NCI-H1105 treated with DMSO at 0.1 percent for 48 hours (cell line): ENCODE measurements around the gene RSPH9.

Experiments used
- DNase-seq: peaks from one replicate; lab custom pipeline; 2025; lab: John Stamatoyannopoulos, UW

RSPH9 gene

DNA sequence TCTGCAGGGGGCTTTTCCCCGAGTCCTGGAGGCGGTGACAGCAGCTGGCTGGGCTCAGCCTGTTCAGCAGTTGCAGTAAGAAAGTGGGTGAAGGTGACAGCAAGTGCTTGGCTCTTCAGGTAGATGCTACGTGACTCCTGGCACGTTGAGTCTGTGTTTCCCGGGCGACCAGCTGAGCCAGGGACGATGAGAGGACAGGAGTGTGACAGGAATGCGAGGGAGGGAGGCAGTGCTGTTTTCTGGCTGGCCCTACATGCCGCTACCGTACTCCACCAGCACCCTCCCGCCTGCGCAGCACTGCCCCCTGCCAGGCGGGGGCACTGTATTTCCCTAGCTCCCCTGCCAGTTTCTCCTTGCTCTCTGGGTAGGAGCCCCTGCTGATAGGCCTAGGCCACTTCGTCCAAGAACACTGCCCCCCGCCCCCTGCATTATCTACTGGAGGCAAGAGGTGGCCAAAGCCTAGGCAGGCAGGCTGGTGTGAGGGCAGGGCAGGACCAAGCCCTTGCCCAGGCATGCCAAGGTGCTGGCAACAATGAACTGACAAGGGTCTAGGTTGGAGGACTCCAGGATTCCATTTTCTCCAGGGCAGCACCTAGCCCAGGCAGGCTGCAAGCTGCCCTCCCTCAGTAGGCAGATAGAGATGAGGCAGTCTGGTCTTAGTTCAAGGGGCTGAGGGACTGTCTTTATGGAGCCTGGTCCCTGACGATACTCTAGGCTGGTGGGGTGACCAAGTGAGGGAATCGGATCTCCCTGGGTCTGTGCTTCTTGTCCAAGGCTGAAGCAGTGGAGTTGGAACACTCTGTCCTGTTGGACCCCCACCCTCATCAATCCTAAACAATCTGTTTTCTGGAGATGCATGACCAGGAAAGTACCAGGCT, 23.6 kb downstream of the RSPH9 start:
- DNase-seq = peak; percentile 68

- DNase-seq = no peak
These were observed 24.4 kb downstream of the RSPH9 start for GRCh38 chr6:43669050-43669921.

DNA sequence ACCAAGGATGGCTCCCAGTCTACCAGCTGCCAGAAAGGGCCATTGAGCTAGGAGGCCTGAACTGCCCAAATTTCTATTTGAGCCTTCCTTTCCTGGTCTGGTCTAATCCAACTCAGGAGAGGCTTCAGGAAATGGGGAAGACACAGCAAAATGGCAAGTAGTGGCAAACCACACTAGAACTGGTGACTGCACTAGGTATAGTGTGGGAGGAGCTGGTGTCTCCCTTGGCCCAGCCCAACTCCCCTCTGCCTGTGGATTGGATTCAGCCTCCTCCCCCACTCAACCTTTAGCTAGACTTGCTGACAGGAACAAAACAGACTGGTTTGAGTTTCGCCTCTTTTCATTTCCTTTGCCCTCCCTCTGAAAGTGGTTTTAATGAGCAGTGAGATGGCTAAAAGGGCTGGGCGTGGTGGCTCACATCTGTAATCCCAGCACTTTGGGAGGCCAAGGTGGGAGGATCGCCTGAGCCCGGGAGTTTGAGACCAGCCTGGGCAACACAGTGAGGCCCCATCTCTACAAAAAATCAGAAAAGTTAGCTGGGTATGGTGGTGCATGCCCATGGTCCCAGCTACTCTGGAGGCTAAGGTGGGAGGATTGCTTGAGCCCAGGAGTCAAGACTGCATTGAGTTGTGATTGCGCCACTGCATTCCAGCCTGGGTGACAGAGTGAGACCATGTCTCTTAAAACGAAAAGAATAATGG, 25.2 kb downstream of the RSPH9 start:
- no peak for DNase-seq

DNA sequence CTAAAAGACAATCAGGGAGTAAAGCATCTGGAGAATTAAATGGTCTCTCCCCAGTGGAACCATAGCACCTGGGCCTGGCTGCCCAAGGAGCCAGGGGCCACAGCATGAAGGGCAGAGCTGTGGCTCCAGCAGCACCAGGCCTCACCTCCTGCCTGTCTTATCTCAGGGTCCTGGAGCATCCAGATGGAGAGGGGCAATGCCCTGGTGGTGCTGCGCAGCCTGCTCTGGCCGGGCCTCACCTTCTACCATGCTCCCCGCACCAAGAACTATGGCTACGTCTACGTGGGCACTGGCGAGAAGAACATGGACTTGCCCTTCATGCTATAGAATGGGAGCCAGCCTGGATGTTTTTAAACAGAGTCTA, 25.8 kb downstream of the RSPH9 start:
- DNase-seq = no peak

DNA sequence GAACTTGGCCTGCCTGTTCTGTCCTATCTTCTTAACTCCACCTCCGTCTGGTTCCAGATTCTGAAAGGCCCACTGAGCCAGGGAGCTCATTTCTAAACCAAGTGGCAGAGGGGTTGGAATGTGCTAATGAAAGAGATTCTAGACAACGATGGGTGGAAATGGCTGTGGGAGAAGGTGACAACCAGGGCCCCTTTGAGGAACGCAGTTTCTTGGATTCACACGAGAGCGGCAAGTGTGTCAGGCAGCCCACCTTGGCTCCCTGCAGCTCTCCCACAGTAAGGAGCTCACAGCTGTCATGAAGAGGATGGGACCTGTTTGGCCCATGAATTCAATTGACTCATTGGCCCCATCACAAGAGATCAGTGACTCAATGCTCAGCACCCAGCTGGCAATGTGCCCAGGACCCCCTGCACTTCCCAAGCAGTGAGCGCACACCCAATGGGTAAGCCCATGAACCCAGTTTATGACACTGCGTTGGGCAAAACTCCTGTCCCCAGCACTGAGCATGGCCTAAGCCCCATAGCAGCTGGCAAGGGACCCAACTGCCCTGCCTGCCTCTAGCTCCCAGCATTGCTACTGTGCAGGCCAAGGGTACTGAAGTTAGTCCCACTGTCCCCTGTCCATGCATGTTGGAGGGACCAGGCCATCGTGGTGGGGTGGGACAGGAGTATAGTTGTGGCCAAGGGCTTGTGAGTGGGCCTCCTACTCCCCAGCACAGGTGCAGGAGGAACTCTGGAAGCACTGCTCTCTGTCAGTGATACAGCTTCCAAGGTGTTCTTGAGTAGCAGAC, 26.4 kb downstream of the RSPH9 start:
- no peak for DNase-seq

DNA sequence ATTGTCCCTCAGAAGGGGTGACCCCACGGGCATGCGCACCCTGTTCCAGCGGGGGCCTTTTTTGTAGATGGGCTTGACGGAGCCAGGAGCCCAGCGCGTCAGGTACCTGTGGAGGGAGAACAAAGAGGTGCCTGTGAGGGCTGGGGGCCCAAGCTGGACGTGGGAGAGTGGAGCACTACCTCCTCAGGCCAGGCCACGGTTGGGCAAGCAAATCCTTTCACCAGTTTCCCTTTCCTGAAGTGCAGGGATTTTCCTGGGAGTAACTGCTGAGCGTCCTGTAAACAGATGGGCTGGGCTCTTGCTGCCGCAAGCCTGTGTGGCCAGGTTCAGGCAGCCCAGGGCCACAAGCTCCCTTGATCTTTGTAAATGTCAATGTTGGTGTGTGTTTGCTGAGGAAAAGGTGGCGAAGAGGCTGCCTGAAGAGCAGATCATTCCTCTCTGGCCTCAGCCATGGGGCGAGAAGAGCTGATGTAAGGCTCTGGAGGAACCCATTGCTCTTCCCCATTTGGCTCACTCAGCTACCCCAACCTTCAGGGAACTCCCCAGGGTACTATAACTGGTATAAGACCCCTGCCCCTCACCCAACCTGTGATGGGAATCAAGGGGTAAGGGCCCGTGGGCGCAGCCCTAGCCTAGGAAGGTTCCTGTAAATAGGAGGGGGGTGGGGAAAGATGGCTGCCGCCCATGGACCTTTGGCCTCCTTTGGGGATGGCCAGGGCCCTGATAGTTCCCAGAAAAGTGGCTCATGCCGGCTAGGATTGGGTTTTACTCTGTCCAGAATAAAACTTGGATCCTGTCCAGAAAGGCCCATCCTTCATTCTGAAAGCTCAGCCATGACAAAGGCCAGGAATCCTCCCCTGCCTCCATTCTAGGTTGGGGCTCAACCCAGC, 27.2 kb downstream of the RSPH9 start:
- DNase-seq = no peak

DNA sequence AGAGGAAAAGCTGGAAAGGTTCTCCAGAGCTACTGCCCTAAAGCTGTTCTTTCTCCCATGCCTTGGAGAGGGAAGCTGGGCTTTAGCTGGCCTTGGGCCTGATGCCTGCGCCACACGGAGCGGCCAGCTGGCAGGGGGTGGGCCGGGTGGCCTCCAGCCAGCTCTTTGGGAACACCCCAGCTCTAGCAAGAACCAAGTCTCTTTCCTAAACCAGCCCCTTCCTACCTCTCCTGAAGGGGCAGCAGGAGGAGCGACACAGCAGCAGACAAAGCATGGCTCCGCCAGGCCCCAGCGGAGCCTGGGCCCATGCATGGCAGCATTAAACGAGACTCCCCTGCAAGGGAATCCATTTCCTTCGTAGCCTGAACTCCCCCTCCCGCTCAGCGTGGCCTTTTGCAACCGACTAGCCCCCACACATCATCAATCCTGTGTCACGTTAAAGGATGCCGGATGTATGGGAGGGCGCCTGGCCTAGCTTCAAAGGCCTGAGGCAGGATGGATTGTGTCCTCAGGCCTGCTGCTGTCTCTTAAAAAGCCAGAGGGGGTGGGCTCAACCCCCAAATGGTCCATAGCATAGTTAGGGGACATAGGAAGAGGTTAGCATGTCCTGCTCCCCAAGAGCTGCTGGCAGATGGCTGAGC, 28.7 kb downstream of the RSPH9 start:
- no peak for DNase-seq

DNA sequence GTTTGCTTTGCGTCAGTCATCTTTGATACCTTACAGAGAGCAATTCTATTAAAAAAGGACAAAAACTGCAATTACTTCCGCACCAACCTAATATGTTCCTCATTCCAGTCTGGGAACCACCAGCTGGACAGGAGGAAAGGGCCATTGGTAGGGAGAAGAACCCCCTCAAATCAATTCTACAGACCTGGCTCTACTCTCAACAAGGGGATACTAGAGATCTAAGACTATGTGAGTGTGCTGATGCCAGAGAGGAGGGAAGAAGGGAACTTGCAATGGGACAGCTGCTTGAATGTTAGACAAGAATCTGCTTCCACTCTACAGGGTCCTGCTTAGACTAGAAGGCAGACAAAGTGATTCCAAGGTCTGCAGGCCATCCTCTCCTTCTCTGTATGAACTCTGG, 29.5 kb downstream of the RSPH9 start:
- DNase-seq = no peak

GRCh38 chr6:43674921-43675320, 30.1 kb downstream of the RSPH9 start:
- DNase-seq = no peak

DNA sequence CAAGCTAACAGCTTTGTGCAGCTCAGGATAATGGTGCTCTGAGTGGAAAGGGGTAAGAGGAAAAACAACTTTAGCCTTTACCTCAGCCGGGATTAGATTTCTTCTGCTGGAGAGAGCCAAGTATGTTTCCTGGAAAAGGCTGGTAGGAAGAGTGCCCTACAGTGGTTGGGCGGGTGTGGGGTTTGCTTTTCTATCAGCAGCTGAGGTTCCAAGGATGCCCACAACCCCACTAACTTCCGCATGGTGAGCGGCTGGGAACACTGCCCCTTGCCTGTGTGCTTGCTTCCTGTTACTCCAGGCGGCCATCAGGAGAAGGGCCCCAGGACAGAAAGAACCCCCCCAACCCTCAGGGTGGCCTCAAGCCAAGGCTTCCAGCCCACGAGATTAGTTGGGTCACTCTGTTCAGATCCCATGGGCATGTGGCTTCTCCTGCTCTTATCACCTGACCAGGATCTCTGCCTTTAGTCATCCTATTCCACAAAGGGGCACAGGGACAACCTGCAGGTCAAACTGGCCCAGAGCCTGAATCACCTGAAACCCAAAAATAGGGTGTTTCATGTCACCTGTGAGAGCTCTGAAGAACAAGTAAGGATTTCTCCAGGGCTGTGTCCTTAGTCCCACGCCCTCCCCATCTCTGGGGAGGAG, 32.2 kb downstream of the RSPH9 start:
- no peak for DNase-seq

GRCh38 chr6:43677759-43678158, 32.9 kb downstream of the RSPH9 start:
- DNase-seq = no peak

- DNase-seq = no peak
These were observed 33.5 kb downstream of the RSPH9 start for GRCh38 chr6:43678341-43678740.

DNA sequence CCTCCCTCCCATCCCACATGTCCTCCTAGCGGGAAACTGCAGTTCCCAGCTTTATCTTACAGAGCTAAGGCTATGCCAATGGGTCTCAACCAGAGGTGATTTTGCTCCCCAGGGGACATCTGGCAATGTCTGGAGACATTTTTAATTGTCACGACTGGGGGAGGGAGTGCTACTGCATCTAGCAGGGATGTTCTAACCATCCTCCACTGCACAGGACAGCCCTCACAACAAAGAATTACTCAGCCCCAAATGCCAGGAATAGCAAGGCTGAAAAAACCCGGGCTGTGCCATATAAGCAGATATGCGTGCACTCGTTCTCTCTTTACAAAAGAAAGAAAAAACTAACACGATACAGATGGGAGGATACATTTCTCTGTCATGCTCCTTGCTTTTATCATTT, 34.2 kb downstream of the RSPH9 start:
- DNase-seq = no peak

GRCh38 chr6:43680308-43681200, 35.7 kb downstream of the RSPH9 start:
- DNase-seq = no peak

GRCh38 chr6:43681303-43681702, 36.5 kb downstream of the RSPH9 start:
- no peak for DNase-seq

DNA sequence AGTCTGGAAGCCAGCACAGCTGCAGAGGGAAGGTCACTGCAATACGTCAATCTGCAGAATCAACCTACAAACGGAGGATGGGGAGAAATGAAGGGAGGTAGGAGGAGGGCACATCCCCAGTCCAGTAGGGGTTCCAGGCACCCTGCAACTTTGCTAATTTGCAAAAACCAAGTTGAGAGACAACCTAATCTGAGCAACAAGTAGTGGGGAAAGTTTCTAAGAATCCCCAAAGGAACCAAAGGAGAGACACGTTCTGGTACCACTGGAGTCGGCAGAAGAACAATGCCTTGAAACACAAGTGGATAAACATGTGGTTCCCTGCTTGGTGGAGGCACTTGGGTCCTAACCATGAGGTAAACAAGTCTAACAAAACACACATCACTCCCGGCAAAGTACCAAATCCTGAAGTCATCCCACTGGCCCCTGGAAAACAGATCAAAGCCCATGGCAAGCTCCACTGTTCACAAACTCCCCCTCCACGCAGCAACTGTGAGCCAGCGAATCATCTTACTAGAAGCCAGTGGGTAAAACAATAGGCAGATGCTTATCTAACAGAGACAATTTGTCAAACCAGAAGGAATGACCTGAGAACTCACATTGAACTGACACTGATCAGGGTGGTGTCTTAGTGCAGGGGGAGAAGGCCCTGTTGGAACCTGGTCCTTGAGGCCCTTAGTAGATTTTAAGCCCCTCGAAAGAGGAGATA, 38.0 kb downstream of the RSPH9 start:
- no peak for DNase-seq

DNA sequence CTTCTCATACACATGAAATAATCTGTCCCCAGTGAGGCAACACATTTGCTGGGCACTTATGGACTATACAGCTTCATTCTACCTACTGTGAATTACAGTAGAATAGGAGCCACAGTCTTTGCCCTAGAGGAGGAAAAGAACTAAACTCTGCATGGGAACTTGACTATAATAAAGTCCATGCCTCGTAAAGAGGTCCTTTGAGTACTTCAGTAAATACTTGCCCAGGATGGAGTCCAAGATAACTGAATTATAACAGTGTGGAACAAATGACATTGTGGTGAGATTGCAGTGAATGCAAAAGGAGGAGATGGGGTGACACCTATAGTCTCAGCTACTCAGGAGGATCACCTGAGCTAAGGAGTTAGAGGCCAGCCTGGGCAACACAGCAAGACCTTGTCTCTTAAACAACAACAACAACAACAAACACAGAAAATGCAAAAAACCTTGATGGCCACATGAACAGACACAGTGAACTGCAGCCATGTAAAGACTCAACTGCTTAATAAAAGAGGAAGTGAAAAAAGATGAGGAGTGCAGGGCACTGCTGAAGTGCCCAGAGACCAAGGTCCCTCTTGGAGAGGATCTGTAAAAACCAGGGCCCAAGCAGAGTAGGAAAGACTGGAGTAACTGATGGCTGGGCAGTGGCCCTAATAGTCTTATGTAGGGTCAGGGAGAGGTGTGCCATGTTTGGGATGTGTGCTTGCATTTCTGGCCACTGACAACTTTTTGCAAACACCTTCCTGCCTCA, 39.0 kb downstream of the RSPH9 start:
- DNase-seq = no peak
